Hematopoietic multipotent progenitor cell (in vitro differentiated cells): Measurements from ENCODE around the gene TGFBR2. TPM values are rescaled to one million over a fixed set of nuclear protein-coding genes. Genes with fewer than 3 reads are reported as not detected.
A peak's percentile ranks its signal among the peaks of the same experiment; 100 is the strongest.

ENCODE experiments used
- DNase-seq, 3 donors: peaks; one replicate each; pipeline ENCODE4 v3.0.0-alpha.2; 2011 to 2015; ENCODE audit warnings: low read depth in 2 of 3, low spot score in 2 of 3
- total RNA-seq: library from RNA; depleted of rRNA; stranded (reverse); fragments of >200 nt; gene quantifications from one replicate; pipeline ENCODE4 v1.2.3, GENCODE V29; 2012

The TGFBR2 gene
- 37.2 TPM for total RNA-seq

GRCh38 chr3:30606301-30607031, at the start of gene TGFBR2:
Gene TGFBR2, plus strand, starts transcription at chr3:30606601. Its CDS starts 283 bp downstream, at chr3:30606884.
- peak; percentile 53 to 96 (median 95) for DNase-seq

GRCh38 chr3:30557746-30558303, 48.6 kb upstream of the TGFBR2 start:
- no peak for DNase-seq

GRCh38 chr3:30563956-30564355, 42.4 kb upstream of the TGFBR2 start:
- no peak for DNase-seq

DNA sequence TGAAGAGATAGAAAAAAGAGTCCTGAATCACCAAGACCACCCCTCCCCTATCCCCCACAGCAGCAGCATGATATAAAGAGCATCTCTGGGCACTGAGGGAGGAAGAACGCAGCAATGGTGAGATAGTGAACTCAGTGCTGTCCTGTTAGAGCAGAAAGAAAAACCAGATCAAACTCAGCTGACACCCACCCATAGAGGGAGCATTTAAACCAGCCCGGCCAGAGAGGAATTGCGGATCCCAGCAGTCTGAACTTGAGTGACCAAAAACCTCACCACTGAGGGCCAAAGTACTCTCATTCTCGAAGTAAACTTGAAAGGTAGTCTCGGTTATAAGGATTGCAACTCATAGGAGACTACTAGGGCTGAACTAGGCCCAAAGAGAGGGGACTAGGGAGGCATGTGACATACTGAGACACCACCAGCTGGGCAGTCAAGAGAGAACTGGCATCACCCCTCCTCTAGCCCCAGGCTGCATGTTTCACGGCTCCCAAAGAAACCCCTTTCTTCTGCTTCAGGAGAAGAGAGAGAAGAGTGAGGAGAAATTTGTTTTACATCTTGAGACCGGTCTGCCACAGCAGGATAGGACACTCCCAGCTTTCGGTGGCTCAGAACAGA, 39.2 kb upstream of the TGFBR2 start:
- no peak for DNase-seq

DNA sequence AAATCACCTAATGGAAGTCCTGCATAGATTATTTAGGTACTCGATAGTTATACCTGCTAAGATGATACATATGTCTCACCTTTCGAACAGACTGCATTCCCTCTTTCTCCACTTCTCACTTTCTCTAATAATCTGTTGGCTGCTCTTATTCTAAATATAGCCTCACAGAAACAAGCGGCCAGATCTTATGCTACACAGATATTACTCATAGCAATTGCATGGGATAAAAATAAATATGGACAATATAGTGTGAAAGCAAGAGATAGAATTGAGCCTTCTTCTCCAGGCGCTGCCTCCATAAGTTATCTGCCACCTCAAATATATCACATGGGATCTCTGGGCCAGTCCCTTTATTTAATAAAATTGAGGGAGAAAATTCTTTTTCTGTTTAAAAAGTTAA, 29.5 kb upstream of the TGFBR2 start:
- DNase-seq: no peak

GRCh38 chr3:30577788-30578187, 28.6 kb upstream of the TGFBR2 start:
- DNase-seq: no peak

- no peak for DNase-seq
Measured at GRCh38 chr3:30578479-30578878, 27.9 kb upstream of the TGFBR2 start.

DNA sequence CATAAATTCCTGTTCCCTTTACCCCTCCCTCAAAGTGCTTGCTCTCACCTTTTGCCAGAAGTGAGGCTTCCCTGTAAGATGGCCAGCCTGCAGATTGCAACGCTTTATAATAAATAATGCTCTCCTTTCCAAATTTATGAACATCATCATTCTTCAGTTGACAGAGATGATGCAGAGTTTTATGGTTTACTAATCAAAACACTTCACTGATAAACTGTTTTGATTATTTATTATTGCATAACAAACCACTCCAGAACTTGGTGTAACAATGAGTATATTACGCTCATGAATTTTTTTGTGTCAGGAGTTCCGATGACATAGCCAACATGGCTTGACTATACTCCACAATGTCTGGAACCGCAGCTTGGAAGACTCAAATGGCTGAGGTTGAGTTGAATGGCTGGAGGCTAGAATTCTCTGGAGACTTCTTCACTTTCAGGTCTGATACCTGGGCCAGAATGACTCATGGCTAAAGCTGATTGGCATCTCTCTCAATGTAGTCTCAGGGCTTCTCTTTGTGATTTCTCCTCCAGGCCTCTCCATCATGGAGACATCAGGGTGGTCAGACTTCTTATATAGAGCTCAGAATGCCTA, 27.3 kb upstream of the TGFBR2 start:
- DNase-seq: no peak

GRCh38 chr3:30581067-30581585, 25.3 kb upstream of the TGFBR2 start:
- DNase-seq: no peak

- no peak for DNase-seq
Measured at GRCh38 chr3:30581982-30582381, 24.4 kb upstream of the TGFBR2 start.

GRCh38 chr3:30583973-30584372, 22.4 kb upstream of the TGFBR2 start:
- DNase-seq: no peak

- DNase-seq: no peak
Measured at GRCh38 chr3:30585654-30586053, 20.7 kb upstream of the TGFBR2 start.

DNA sequence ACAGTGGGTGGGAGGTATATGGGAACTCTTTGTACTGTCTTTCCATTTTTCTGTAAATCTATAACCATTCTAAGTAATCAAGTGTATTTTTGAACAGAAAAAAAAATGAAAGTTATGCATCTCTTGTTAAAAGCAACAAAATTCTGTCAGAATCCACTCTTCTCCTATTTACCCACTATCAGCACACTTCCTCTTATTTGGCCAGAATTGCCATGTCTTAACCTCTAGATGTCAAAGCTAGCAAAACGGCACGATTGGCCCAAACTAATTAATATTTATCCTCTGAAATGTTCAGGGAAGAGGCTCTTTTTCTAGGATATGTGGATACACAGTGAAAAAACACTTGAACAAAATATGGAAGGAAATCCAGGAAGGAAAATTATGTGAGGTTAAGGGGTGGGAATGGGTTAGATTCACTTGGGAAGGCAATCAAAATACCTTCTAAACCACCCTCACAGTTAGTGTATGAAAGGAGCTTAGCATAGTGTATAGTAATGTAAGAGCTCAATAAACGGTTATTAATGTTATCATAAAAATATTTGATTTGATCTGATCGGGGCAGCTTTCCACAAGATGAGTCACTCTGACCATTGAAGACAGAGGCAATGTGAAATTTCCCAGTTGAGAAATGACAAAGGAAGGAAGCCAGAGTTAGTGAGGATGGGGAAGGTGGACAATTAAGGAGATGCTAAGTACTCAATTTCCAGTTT, 20.1 kb upstream of the TGFBR2 start:
- DNase-seq: no peak

- no peak for DNase-seq
Measured at GRCh38 chr3:30586806-30587486, 19.5 kb upstream of the TGFBR2 start.

DNA sequence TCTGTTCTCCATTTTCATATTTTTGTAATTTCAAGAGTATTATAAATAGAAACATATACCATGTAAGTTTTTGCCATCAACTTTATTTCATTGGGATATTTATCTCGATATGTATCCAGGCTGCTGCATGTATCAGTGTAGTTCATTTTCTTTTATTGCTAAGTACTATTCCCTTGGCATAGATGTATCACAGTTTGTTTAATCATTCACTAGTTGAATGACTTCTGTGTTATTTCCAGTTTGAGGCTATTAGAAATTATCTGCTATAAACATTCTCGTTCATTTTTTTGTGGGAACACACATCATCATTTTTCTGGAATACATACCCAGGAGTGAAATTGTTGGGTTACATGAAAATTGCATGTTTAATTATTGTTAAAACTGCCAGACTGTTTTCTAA, 18.5 kb upstream of the TGFBR2 start:
- DNase-seq: no peak

- DNase-seq: no peak
Measured at GRCh38 chr3:30596152-30596551, 10.2 kb upstream of the TGFBR2 start.

- DNase-seq: no peak
Measured at GRCh38 chr3:30597131-30597768, 9.2 kb upstream of the TGFBR2 start.

DNA sequence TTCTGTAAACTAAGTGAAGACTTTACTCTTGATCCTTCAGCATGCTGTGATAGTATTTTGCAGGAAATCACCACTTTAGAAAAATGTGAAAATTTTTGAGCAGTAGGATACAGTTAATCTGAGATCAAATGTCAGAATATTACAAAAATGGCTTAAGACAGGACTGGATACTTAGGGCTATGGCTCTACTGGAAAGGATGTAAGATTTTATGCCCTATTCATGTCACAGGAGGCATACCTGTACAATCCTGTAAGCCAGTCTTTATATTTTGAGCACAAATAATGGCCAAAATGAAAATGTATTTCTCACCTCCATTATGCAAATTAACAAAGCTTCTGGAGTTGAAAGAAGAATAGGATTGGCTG, 8.6 kb upstream of the TGFBR2 start:
- no peak for DNase-seq

GRCh38 chr3:30598668-30599545, 7.5 kb upstream of the TGFBR2 start:
- DNase-seq: peak in 1 of 3 donors; percentile 41
